Natural killer cell (primary cell): ENCODE measurements around the gene KCNQ1OT1. TPM values are rescaled to one million over a fixed set of nuclear protein-coding genes. Genes with fewer than 3 reads are reported as not detected.

ENCODE experiments used
- ATAC-seq, 3 donors: fragments of 150-1000 bp in 2 of 3; fragments of 200-7000 bp in 1 of 3; cut with Tn5 transposase; 1 replicate in 1 of 3; 2 replicates in 2 of 3; pipeline ENCODE4 v1.10.0; 2021; ENCODE audit warnings: mild to moderate bottlenecking in 2 of 3, moderate library complexity in 2 of 3
- DNase-seq, 2 donors: peaks; one replicate each; pipeline versions ENCODE4 v3.0.0 to v3.0.0-alpha.2; 2013 to 2021; ENCODE audit warnings: mixed read lengths in 1 of 2
- H3K27ac ChIP-seq: one replicate; pipeline ENCODE4 v1.5.1; 2013; ENCODE audit warnings: mild to moderate bottlenecking, low read length
- H3K27me3 ChIP-seq: one replicate; pipeline ENCODE4 v1.6.1; 2013; ENCODE audit warnings: low read length; ENCODE audit not compliant: control insufficient read depth, insufficient read depth
- H3K36me3 ChIP-seq: one replicate; pipeline ENCODE4 v1.6.1; 2013; ENCODE audit warnings: low read length; ENCODE audit not compliant: control insufficient read depth, insufficient read depth
- H3K4me1 ChIP-seq: one replicate; pipeline ENCODE4 v1.6.1; 2013; ENCODE audit warnings: low read length; ENCODE audit not compliant: control insufficient read depth, insufficient read depth
- H3K4me3 ChIP-seq: one replicate; pipeline ENCODE4 v1.5.1; 2013; ENCODE audit warnings: low read length
- H3K9me3 ChIP-seq: one replicate; pipeline ENCODE4 v1.6.1; 2013; ENCODE audit warnings: low read length; ENCODE audit not compliant: control insufficient read depth, insufficient read depth
- H3K27ac Mint-ChIP-seq, 2 donors: one replicate each; pipeline ENCODE4 v1.8.0; 2022; ENCODE audit warnings: mild to moderate bottlenecking in 2 of 2, mixed read lengths in 2 of 2, moderate library complexity in 1 of 2
- H3K27me3 Mint-ChIP-seq, 2 donors: one replicate each; pipeline ENCODE4 v1.8.0; 2022; ENCODE audit warnings: low read depth in 2 of 2, mixed read lengths in 2 of 2
- H3K36me3 Mint-ChIP-seq: one replicate; pipeline ENCODE4 v1.8.0; 2022; ENCODE audit warnings: mixed read lengths
- H3K4me1 Mint-ChIP-seq, 2 donors: one replicate each; pipeline ENCODE4 v1.8.0; 2022; ENCODE audit warnings: mixed read lengths in 2 of 2
- H3K4me3 Mint-ChIP-seq: one replicate; pipeline ENCODE4 v1.8.0; 2022; ENCODE audit warnings: mild to moderate bottlenecking, moderate library complexity, mixed read lengths
- H3K9me3 Mint-ChIP-seq, 2 donors: one replicate each; pipeline ENCODE4 v1.8.0; 2022; ENCODE audit warnings: mixed read lengths in 2 of 2
- CTCF ChIP-seq: fragments of 200-600 bp; IDR thresholded peaks from one replicate; pipeline ENCODE4 v1.8.0; 2022; ENCODE audit warnings: antibody characterized with exemption
- WGBS: methylation state at CpG from one replicate; pipeline ENCODE4 v1.1.7; 2013; ENCODE audit warnings: missing lambda C conversion rate; ENCODE audit not compliant: insufficient coverage; 5-methylcytosine and 5-hydroxymethylcytosine counted together
- intact Hi-C: fragments of 100-400 bp; cut with micrococcal nuclease; formaldehyde crosslinking; loops from one replicate; pipeline ENCODE4 v1.14.2; 2022
- total RNA-seq, 4 donors: library from RNA; stranded (reverse); fragments of 120-200 nt in 1 of 4; gene quantifications; one replicate each; pipeline versions ENCODE4 v1.2.3 to v1.2.4, GENCODE V29; 2013 to 2022

KCNQ1OT1 gene
- total RNA-seq, 3 donors from 2014 or later (not counting 1 experiment from before 2014, with no cell fraction given): 0.72 to 0.78 (median 0.75) TPM

DNA sequence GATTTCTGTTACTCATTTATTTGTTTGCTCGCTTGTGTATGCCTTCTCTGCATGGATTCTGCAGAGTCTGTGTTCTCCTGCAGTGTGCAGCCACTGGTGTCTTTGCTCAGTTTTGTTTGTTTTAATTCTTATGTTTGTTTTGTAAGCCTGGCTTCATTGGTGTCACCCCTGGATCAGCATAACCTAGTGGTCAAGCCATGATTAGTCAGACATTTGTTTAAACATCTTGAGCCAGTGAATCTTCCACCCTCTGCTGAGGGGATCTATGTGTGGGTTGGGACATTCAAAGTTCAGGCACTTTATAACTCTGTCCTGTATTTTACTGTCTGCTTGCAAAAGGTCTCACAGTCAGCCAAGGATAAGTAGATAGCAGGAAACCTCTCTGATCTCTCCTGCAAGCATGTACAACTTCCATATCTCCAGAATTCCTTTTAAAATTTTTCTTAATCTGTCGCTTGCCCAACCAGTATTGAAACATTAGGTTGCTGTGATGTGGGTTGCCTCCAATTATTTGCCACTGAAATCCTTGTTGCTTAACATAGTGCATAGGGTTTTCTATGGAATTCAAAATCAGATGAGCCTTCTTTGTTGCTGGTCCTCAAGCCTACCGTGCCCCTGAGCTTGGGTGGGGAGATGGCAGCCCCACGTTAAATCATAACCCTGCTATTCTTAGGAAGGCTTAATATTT lies 86.8 kb downstream of the KCNQ1OT1 start:
- H3K27ac Mint-ChIP-seq: no peak overlapping the region
- H3K9me3 Mint-ChIP-seq: peaks cover 5 to 8% of the 10 kb centered on the region in 2 donors
- Histone ChIP-seq H3K36me3 (no peaks in the 10 kb centered on the region), H3K9me3 (no peaks in the 10 kb centered on the region), H3K4me1 (no peaks in the 10 kb centered on the region), H3K27me3 (no peaks in the 10 kb centered on the region), H3K4me3 (no peak overlapping the region), H3K27ac (no peak overlapping the region)
- peaks cover 7% of the 10 kb centered on the region for H3K36me3 Mint-ChIP-seq
- DNase-seq (no peak), ATAC-seq (no peak)
- intact Hi-C loops: no loop called here
- peaks cover 29 to 87% of the 10 kb centered on the region in 2 donors for H3K27me3 Mint-ChIP-seq
- H3K4me3 Mint-ChIP-seq: no peak overlapping the region
- WGBS: 77% methylated on average over 2 of the region's 4 CpGs
- TF ChIP-seq CTCF: no peak
- no peaks in the 10 kb centered on the region for H3K4me1 Mint-ChIP-seq

GRCh38 chr11:2609345-2609744 lies 90.4 kb downstream of the KCNQ1OT1 start:
- peaks cover 27 to 79% of the 10 kb centered on the region in 2 donors for H3K27me3 Mint-ChIP-seq
- 100% methylated on average over 1 of the region's 2 CpGs for WGBS
- Histone ChIP-seq H3K27ac (no peak overlapping the region), H3K27me3 (no peaks in the 10 kb centered on the region), H3K4me3 (no peak overlapping the region), H3K9me3 (no peaks in the 10 kb centered on the region), H3K4me1 (no peaks in the 10 kb centered on the region), H3K36me3 (no peaks in the 10 kb centered on the region)
- H3K4me1 Mint-ChIP-seq: no peaks in the 10 kb centered on the region
- H3K9me3 Mint-ChIP-seq: peaks cover 5 to 8% of the 10 kb centered on the region in 2 donors
- H3K27ac Mint-ChIP-seq: no peak overlapping the region
- ATAC-seq (no peak), DNase-seq (no peak)
- intact Hi-C loops: no loop called here
- peaks cover 7% of the 10 kb centered on the region for H3K36me3 Mint-ChIP-seq
- H3K4me3 Mint-ChIP-seq: no peak overlapping the region
- TF ChIP-seq CTCF: no peak

- Mint-ChIP-seq H3K4me3 (no peak overlapping the region), H3K27me3 (peaks cover 20 to 53% of the 10 kb centered on the region in 2 donors), H3K27ac (no peak overlapping the region), H3K4me1 (no peaks in the 10 kb centered on the region), H3K9me3 (no peaks in the 10 kb centered on the region), H3K36me3 (peaks cover 8% of the 10 kb centered on the region)
- Histone ChIP-seq H3K4me3 (no peak overlapping the region), H3K27ac (no peak overlapping the region), H3K36me3 (no peaks in the 10 kb centered on the region), H3K9me3 (no peaks in the 10 kb centered on the region), H3K4me1 (no peaks in the 10 kb centered on the region), H3K27me3 (peaks cover 2% of the 10 kb centered on the region)
- ATAC-seq (no peak), DNase-seq (no peak)
- intact Hi-C loops: no loop called here
- TF ChIP-seq CTCF: no peak
- WGBS: 87% methylated on average over 8 of the region's 8 CpGs
Measured at GRCh38 chr11:2599561-2600189, 100.1 kb downstream of the KCNQ1OT1 start.
